NT2/D1 (cell line): ENCODE results near the gene FBXO28.

Experiments
- SUZ12 ChIP-seq: IDR thresholded peaks from 2 replicates; pipeline ENCODE4 v1.6.1; 2011; ENCODE audit not compliant: insufficient read length, insufficient read depth; ENCODE audit errors: extremely low read depth
- YY1 ChIP-seq: IDR thresholded peaks from 2 replicates; pipeline ENCODE4 v1.6.1; 2011; ENCODE audit not compliant: insufficient read length, insufficient read depth
- ZNF274 ChIP-seq: IDR thresholded peaks from 2 replicates; pipeline ENCODE4 v1.6.1; 2011; ENCODE audit warnings: mild to moderate bottlenecking, low read depth, low read length

GRCh38 chr1:224131253-224131652 lies 17.3 kb downstream of the FBXO28 start:
- TF ChIP-seq YY1 (no peak), SUZ12 (no peak), ZNF274 (no peak)
